ENCODE measurements around the gene ANKRD53. TPM values are rescaled to one million over a fixed set of nuclear protein-coding genes. Genes with fewer than 3 reads are reported as not detected.
"Not testable (repeated sequence)": the region's sequence is repeated elsewhere in the genome, so short reads cannot be mapped to it uniquely, and the experiment has no call there.

ANKRD53 gene
- total RNA-seq, 1 donor from 2014 or later, result not detected

GRCh38 chr2:71006955-71007799 lies 28.7 kb downstream of the ANKRD53 start:
- no peak overlapping the region for H3K27ac Mint-ChIP-seq
- no peaks in the 10 kb centered on the region for H3K9me3 Mint-ChIP-seq
- H3K4me1 Mint-ChIP-seq, result no peaks in the 10 kb centered on the region
- H3K27me3 Mint-ChIP-seq, result peaks cover 16% of the 10 kb centered on the region
- intact Hi-C loops (cut with micrococcal nuclease), result no loop called here
- no peak overlapping the region for H3K4me3 Mint-ChIP-seq
- no peak for DNase-seq
- H3K36me3 Mint-ChIP-seq (ENCODE audit: low read depth), result no peaks in the 10 kb centered on the region

- H3K4me3 Mint-ChIP-seq, result no peak overlapping the region
- intact Hi-C loops (cut with micrococcal nuclease), result no loop called here
- no peaks in the 10 kb centered on the region for H3K4me1 Mint-ChIP-seq
- no peaks in the 10 kb centered on the region for H3K36me3 Mint-ChIP-seq (ENCODE audit: low read depth)
- no peak for DNase-seq
- peaks cover 16% of the 10 kb centered on the region for H3K27me3 Mint-ChIP-seq
- no peak overlapping the region for H3K27ac Mint-ChIP-seq
- no peaks in the 10 kb centered on the region for H3K9me3 Mint-ChIP-seq
Observed at GRCh38 chr2:71008342-71008741, 29.9 kb downstream of the ANKRD53 start.

GRCh38 chr2:71011786-71012185 lies 33.4 kb downstream of the ANKRD53 start:
- DNase-seq; H3K9me3 Mint-ChIP-seq; H3K4me1 Mint-ChIP-seq; intact Hi-C loops (cut with micrococcal nuclease); H3K4me3 Mint-ChIP-seq; H3K36me3 Mint-ChIP-seq (ENCODE audit: low read depth); H3K27ac Mint-ChIP-seq: not testable (repeated sequence)
- peaks cover 13% of the 10 kb centered on the region for H3K27me3 Mint-ChIP-seq

GRCh38 chr2:71018625-71019024 lies 40.2 kb downstream of the ANKRD53 start:
- intact Hi-C loops (cut with micrococcal nuclease), result no loop called here
- Mint-ChIP-seq H3K27ac (no peak overlapping the region), H3K9me3 (no peaks in the 10 kb centered on the region), H3K27me3 (no peaks in the 10 kb centered on the region), H3K36me3 (ENCODE audit: low read depth) (no peaks in the 10 kb centered on the region), H3K4me1 (peaks cover 7% of the 10 kb centered on the region), H3K4me3 (no peak overlapping the region)
- DNase-seq, result no peak

GRCh38 chr2:71019989-71020388 lies 41.6 kb downstream of the ANKRD53 start:
- H3K27ac Mint-ChIP-seq; H3K9me3 Mint-ChIP-seq; H3K27me3 Mint-ChIP-seq; intact Hi-C loops (cut with micrococcal nuclease); H3K36me3 Mint-ChIP-seq (ENCODE audit: low read depth); DNase-seq; H3K4me3 Mint-ChIP-seq: not testable (repeated sequence)
- H3K4me1 Mint-ChIP-seq, result peaks cover 13% of the 10 kb centered on the region

DNA sequence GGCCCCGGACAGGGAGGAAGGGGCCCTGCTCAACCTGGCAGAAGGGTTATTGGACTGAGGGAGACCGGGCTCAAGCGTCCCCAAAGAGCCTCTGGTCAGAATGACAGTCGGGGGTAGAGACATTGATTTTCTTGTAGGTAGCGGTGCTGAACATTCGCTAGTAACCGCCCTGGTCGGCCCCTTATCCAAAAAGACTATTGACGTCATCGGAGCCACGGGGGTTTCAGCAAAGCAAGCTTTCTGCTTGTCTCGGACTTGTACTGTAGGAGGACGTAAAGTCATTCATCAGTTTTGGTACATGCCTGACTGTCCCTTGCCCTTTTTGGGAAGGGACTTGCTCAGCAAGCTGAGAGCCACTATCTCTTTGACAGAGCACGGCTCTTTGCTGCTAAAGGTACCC lies 43.0 kb downstream of the ANKRD53 start:
- not testable (repeated sequence) for H3K27ac Mint-ChIP-seq

DNA sequence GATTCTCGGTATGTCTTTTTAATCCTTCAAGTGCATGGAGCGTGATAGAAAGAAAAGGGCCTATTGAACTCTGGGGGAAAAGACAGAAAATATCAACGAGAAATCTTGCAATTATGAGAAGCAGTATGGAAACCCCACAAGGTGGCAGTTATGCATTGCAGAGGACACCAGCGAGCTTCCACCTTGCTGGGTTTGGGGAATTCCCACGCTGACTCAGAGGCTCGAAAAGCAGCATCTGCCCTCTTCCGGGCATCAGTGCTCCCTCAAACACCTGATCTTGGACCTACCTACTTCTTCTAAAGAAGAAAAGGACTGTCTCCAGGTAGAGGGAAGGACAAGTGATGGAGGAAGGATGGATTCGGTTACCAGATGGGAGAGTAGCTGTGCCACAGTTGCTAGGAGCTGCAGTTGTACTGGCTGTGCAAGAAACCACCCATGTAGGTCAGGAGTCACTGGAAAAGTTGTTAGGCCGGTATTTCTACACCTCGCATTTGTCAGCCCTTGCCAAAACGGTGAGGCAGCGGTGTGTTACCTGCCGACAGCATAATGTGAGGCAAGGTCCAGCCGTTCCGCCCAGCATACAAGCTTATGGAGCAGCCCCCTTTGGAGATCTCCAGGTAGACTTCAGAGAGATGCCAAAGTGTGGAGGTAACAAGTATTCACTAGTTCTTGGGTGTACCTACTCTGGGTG lies 45.3 kb downstream of the ANKRD53 start:
- H3K4me3 Mint-ChIP-seq; H3K27me3 Mint-ChIP-seq; H3K36me3 Mint-ChIP-seq (ENCODE audit: low read depth); H3K9me3 Mint-ChIP-seq: not testable (repeated sequence)
- intact Hi-C loops (cut with micrococcal nuclease), result loop anchor here (1.0 kb wide), 1 partner anchor 107 kb away; the partner anchor contains the start of genes MCEE and MPHOSPH10
- Mint-ChIP-seq H3K27ac (peak overlapping the region; percentile 63), H3K4me1 (peaks cover 13% of the 10 kb centered on the region)
- DNase-seq, result peak; percentile 89

More for the DNA sequence above, 43.0 kb downstream of the ANKRD53 start:
- peaks cover 13% of the 10 kb centered on the region for H3K4me1 Mint-ChIP-seq
- DNase-seq; H3K9me3 Mint-ChIP-seq; H3K4me3 Mint-ChIP-seq; H3K27me3 Mint-ChIP-seq; intact Hi-C loops (cut with micrococcal nuclease); H3K36me3 Mint-ChIP-seq (ENCODE audit: low read depth): not testable (repeated sequence)

Other genes with a start within 250 kb of the ANKRD53 start
- 6.1 and 8.2 TPM in 2 replicates for gene ADD2, start 210.4 kb upstream of the ANKRD53 start, total RNA-seq
- not detected in 2 replicates for gene FIGLA, start 188.0 kb upstream of the ANKRD53 start, total RNA-seq
- not detected in 2 replicates for gene CLEC4F, start 158.0 kb upstream of the ANKRD53 start, total RNA-seq
- not detected in 2 replicates for gene CD207, start 142.8 kb upstream of the ANKRD53 start, total RNA-seq
- not detected in 2 replicates for gene VAX2, start 78.1 kb upstream of the ANKRD53 start, total RNA-seq
- not detected in 2 replicates for gene ATP6V1B1, start 42.7 kb upstream of the ANKRD53 start, total RNA-seq
- 81.7 and 88.8 TPM in 2 replicates for gene TEX261, start 16.2 kb downstream of the ANKRD53 start, total RNA-seq
- 55.9 and 67.1 TPM in 2 replicates for gene NAGK, start 90.0 kb downstream of the ANKRD53 start, total RNA-seq
- gene MCEE, start 151.6 kb downstream of the ANKRD53 start, total RNA-seq, result 14.4 and 17.2 TPM in 2 replicates
- 69.4 and 74.5 TPM in 2 replicates for gene MPHOSPH10, start 152.0 kb downstream of the ANKRD53 start, total RNA-seq
- gene PAIP2B, start 248.5 kb downstream of the ANKRD53 start, total RNA-seq, result 0.63 and 0.64 TPM in 2 replicates

All from activated CD4-positive, alpha-beta T cell treated with anti-CD3 and anti-CD28 coated beads, Interleukin-2, amount 10 ng/mL, durations not matched to agents 24 days and 14 days (primary cell).